Activated T-cell treated with anti-CD3 and anti-CD28 coated beads, Interleukin-2, amount 50 U/mL, for 72 hours (primary cell): Measurements from ENCODE around the gene PTPN12. TPM values are rescaled to one million over a fixed set of nuclear protein-coding genes. Genes with fewer than 3 reads are reported as not detected.

Experiments used
- ATAC-seq, 2 donors: fragments of 150-1000 bp; cut with Tn5 transposase; replicated peaks in 1 of 2; 2 replicates each; pipeline ENCODE4 v1.10.0; 2021; ENCODE audit warnings: moderate library complexity in 2 of 2, mild to moderate bottlenecking in 1 of 2
- DNase-seq, 2 donors: peaks; one replicate each; pipeline ENCODE4 v3.0.0; 2021 to 2022; ENCODE audit warnings: mixed read lengths in 1 of 2
- H3K27ac Mint-ChIP-seq: one replicate; pipeline ENCODE4 v1.8.0; 2022; ENCODE audit warnings: mild to moderate bottlenecking, moderate library complexity, mixed read lengths
- H3K27me3 Mint-ChIP-seq: one replicate; pipeline ENCODE4 v1.8.0; 2022; ENCODE audit warnings: low read depth, mixed read lengths
- H3K36me3 Mint-ChIP-seq, 2 donors: one replicate each; pipeline ENCODE4 v1.8.0; 2022; ENCODE audit warnings: mixed read lengths in 2 of 2, mild to moderate bottlenecking in 1 of 2; ENCODE audit not compliant: insufficient read depth in 2 of 2
- H3K4me1 Mint-ChIP-seq: one replicate; pipeline ENCODE4 v1.8.0; 2022; ENCODE audit warnings: low read depth, mixed read lengths
- H3K4me3 Mint-ChIP-seq, 2 donors: one replicate each; pipeline ENCODE4 v1.8.0; 2022; ENCODE audit warnings: mild to moderate bottlenecking in 2 of 2, mixed read lengths in 2 of 2, moderate library complexity in 2 of 2
- H3K9me3 Mint-ChIP-seq, 2 donors: one replicate each; pipeline ENCODE4 v1.8.0; 2022; ENCODE audit warnings: mixed read lengths in 2 of 2
- total RNA-seq, 2 donors: library from RNA; stranded (reverse); gene quantifications; one replicate each; pipeline ENCODE4 v1.2.3, GENCODE V29; 2022

Gene PTPN12
- total RNA-seq, 2 donors from 2014 or later: 10.5 to 11.1 TPM

DNA sequence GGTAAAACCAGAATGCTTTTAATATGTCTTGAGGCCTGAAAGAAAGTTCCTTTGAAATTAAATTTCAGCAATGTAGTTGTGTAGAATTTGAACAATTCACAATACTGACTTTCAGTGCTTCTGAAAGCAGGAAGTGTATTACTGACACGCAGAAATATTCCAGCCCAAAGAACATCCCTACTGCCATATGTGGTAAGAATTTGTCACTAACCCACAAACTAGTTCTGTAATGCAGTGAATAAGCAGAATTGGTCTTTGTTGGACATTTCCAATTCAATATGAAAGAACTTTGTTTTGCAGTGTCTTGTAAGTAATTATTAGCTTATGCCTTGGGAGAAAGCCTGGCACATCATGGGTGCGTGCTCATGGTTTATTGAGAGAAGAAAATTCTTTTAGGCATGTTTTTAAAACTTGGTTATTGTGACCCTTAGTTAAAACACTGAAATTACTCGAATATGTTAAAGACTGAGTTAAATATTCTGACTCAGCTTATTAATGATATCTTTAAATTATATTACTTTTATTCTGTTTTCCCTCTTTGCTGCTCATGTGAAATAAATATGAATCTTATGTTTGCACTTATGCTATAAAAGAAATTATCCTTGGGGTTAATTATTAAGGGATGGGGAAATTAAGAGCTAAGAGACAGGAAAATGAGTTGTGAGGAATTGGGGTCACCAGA, 33.4 kb downstream of the PTPN12 start:
- no peaks in the 10 kb centered on the region for H3K9me3 Mint-ChIP-seq
- no peaks in the 10 kb centered on the region for H3K4me1 Mint-ChIP-seq
- no peak overlapping the region for H3K27ac Mint-ChIP-seq
- H3K36me3 Mint-ChIP-seq: no peaks in the 10 kb centered on the region
- no peaks in the 10 kb centered on the region for H3K27me3 Mint-ChIP-seq
- DNase-seq (no peak), ATAC-seq (no peak)
- no peak overlapping the region for H3K4me3 Mint-ChIP-seq

DNA sequence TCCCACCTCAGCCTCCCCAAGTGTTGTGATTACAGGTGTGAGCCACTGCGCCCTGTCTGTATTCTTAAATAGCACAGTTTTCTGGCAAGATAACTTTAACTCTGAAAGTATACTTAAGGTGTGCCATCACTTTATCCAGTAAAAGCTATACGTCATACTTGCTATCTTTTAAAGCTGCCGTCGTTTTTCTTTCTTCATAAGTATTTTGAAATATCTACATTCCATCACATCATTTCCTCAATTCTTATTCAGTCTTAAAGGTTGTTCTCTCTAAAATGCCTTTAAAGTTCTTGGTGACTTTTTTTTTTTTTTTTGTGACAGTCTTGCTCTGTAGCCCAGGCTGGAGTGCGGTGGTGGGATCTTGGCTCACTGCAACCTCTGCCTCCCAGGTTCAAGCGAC, 34.7 kb downstream of the PTPN12 start:
- Mint-ChIP-seq H3K27ac (no peak overlapping the region), H3K4me1 (no peaks in the 10 kb centered on the region), H3K4me3 (no peak overlapping the region), H3K27me3 (no peaks in the 10 kb centered on the region), H3K36me3 (no peaks in the 10 kb centered on the region), H3K9me3 (no peaks in the 10 kb centered on the region)
- no peak for ATAC-seq
- no peak for DNase-seq

DNA sequence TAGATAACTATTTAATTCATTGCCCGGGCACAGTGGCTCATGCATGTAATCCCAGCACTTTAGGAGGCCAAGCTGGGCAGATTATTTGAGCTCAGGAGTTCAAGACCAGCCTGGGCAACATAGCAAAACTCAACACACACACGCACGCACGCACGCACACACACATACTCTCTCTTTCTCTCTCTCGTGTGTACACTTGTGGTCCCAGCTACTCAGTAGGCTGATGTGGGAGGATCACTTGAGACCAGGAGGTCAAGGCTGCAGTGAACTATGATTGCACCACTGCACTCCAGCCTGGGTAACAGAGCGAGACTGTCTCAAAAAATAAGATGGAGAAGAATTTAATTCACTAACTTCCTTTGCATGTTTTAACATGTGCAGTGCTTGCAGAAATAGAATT, 38.1 kb downstream of the PTPN12 start:
- Mint-ChIP-seq H3K27me3 (no peaks in the 10 kb centered on the region), H3K9me3 (no peaks in the 10 kb centered on the region), H3K4me1 (no peaks in the 10 kb centered on the region), H3K27ac (no peak overlapping the region), H3K36me3 (no peaks in the 10 kb centered on the region), H3K4me3 (no peak overlapping the region)
- ATAC-seq (no peak), DNase-seq (no peak)

DNA sequence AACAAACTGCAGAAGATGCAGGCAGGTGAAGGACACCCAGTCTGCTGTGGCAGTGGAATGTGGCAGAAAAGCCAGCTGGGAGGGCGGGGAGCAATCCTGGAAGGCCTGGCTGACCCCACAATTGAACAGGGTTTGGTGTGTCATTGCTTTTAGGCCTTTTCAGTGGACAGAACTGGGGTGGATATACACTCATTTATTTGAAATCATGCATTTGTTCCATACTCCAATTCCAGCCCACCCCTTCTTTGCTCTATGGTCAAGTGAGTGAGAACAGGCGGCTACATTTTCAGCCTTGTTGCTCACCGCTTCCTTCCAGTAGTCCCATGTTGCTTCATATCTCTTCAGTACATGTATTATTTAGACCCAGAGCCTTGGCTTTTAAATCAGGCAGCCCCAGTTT, 39.8 kb downstream of the PTPN12 start:
- no peak for DNase-seq
- Mint-ChIP-seq H3K9me3 (no peaks in the 10 kb centered on the region), H3K4me1 (no peaks in the 10 kb centered on the region), H3K27me3 (no peaks in the 10 kb centered on the region), H3K4me3 (no peak overlapping the region), H3K36me3 (no peaks in the 10 kb centered on the region), H3K27ac (no peak overlapping the region)
- ATAC-seq: no peak

DNA sequence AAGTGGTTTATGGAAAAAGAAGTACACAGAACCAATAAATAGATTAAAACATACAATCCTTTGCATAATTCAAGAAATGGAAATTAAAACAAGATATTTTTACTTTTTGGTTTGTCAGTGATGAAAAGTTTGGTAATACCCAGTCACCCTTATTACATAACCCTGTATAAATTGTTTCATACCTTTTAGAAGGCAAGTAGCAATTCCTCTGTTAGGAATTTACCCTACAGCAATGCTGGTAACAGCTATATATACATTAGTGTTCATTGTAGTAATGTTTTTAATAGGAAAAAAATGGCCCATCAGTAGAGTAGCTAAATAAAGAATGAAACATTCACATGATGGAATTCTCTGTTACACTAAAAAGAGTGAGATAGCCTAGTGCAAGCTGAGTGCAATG, 42.7 kb downstream of the PTPN12 start:
- H3K4me3 Mint-ChIP-seq: no peak overlapping the region
- DNase-seq (no peak), ATAC-seq (no peak)
- H3K27me3 Mint-ChIP-seq: no peaks in the 10 kb centered on the region
- no peaks in the 10 kb centered on the region for H3K9me3 Mint-ChIP-seq
- H3K4me1 Mint-ChIP-seq: no peaks in the 10 kb centered on the region
- no peak overlapping the region for H3K27ac Mint-ChIP-seq
- no peaks in the 10 kb centered on the region for H3K36me3 Mint-ChIP-seq

DNA sequence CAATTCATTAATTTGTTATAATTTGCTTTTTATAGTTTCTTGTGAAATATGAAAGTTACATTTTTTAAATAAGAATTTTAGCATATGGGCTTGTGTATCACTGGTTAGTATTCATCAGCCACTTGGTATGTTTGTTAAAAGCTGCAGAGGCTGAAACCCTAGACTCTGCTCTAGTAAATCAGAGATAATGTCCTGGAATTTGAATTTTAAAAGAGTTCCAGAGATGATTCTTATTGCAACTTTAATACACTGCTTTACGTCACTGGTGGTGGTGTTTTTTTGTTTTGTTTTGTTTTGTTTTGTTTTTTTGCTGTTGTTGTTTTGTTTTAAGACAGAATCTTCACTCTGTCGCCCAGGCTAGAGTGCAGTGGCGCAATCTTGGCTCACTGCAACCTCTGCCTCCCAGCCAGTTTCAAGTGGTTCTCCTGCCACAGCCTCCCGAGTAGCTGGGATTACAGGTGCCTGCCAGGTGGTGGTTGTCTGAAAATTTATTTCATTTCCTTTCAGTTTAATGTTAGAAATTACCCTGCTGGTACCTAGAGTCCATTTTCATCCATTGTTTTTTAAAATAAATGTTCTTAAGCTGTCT, 43.8 kb downstream of the PTPN12 start:
- Mint-ChIP-seq H3K36me3 (no peaks in the 10 kb centered on the region), H3K4me3 (no peak overlapping the region), H3K27me3 (no peaks in the 10 kb centered on the region), H3K9me3 (no peaks in the 10 kb centered on the region), H3K4me1 (no peaks in the 10 kb centered on the region), H3K27ac (no peak overlapping the region)
- DNase-seq (no peak), ATAC-seq (no peak)

DNA sequence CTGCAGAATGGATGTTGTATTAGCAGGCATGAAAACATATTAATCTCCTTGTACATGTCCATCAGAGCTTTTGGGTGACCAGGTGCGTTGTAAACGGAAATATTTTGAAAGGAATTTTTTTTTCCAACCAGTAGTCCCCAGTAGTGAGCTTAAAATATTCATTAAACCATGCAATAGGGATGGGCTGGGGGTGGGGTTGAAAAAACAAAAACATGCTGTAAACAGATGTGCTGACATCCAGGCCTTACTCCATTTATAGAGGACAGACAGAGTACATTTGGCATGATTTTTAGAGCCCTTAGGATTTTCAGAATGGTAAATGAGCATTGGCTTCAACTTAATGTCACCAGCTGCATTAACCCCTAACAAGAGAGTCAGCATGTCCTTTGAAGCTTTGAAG, 50.2 kb downstream of the PTPN12 start:
- Mint-ChIP-seq H3K4me1 (no peaks in the 10 kb centered on the region), H3K36me3 (no peaks in the 10 kb centered on the region)

DNA sequence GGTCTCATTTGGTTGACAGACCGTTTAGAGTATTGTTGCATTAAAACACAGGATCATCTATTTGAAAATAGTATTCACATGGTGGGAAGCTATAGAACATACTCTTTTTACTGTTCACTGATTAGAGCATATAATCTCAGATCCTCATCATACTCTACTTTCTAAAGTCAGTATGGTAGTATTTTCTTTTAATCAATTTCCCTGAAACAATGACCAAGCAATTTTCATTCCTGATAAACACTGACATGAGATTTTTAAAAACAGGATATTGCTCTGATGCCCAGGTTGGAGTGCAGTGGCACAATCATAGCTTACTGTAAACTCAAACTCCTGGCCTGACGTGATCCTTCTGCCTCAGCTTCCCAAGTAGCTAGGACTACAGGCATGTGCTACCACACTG, 63.9 kb downstream of the PTPN12 start:
- no peaks in the 10 kb centered on the region for H3K4me1 Mint-ChIP-seq
- H3K4me3 Mint-ChIP-seq: no peak overlapping the region
- DNase-seq (no peak), ATAC-seq (no peak)
- no peaks in the 10 kb centered on the region for H3K27me3 Mint-ChIP-seq
- H3K9me3 Mint-ChIP-seq: no peaks in the 10 kb centered on the region
- no peaks in the 10 kb centered on the region for H3K36me3 Mint-ChIP-seq
- H3K27ac Mint-ChIP-seq: no peak overlapping the region

More for the DNA sequence above, 50.2 kb downstream of the PTPN12 start:
- Mint-ChIP-seq H3K9me3 (no peaks in the 10 kb centered on the region), H3K4me3 (no peak overlapping the region), H3K27me3 (no peaks in the 10 kb centered on the region), H3K27ac (no peak overlapping the region)
- DNase-seq (no peak), ATAC-seq (no peak)

DNA sequence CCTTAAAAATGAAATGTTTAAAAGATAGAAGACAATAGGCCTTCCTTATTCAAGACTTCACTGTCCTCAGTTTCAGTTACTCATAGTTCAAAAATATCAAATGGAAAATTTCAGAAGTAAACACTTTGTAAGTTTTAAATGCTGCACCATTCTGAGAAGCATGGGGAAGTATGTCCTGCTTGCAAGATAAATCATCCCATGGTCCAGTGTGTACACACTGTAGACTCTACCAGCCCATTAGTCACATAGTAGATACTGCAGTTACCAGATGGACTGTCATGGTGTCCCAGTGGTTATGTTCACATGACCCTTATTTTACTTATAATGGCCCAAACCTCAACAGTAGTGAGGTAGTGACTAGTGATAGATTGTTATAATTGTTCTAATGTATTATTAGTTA, 69.5 kb downstream of the PTPN12 start:
- DNase-seq (no peak), ATAC-seq (no peak)
- Mint-ChIP-seq H3K27ac (no peak overlapping the region), H3K9me3 (no peaks in the 10 kb centered on the region), H3K36me3 (no peaks in the 10 kb centered on the region), H3K4me3 (no peak overlapping the region), H3K4me1 (no peaks in the 10 kb centered on the region), H3K27me3 (no peaks in the 10 kb centered on the region)

DNA sequence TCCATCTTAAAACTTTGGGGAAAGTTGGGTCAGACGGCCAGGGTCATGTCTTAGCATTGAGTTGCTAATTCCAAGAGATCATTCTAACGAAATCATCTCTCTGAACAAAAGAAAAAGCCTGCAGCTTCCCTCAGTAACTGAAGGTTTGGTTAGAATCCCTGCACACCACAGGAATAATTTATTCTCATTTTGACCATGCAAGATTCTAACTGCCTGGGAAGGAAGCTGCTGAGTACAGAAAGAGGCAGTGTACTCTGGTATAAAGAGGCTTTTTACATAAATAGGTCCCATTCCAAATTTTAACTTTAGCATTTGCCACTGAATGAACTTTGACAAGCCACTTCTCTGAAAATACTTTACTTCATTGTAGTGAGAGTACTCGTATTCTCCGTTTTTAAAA, 82.2 kb downstream of the PTPN12 start:
- Mint-ChIP-seq H3K4me1 (peaks cover 6% of the 10 kb centered on the region), H3K9me3 (no peaks in the 10 kb centered on the region), H3K27ac (no peak overlapping the region), H3K4me3 (no peak overlapping the region), H3K27me3 (no peaks in the 10 kb centered on the region), H3K36me3 (no peaks in the 10 kb centered on the region)
- DNase-seq (no peak), ATAC-seq (no peak)

DNA sequence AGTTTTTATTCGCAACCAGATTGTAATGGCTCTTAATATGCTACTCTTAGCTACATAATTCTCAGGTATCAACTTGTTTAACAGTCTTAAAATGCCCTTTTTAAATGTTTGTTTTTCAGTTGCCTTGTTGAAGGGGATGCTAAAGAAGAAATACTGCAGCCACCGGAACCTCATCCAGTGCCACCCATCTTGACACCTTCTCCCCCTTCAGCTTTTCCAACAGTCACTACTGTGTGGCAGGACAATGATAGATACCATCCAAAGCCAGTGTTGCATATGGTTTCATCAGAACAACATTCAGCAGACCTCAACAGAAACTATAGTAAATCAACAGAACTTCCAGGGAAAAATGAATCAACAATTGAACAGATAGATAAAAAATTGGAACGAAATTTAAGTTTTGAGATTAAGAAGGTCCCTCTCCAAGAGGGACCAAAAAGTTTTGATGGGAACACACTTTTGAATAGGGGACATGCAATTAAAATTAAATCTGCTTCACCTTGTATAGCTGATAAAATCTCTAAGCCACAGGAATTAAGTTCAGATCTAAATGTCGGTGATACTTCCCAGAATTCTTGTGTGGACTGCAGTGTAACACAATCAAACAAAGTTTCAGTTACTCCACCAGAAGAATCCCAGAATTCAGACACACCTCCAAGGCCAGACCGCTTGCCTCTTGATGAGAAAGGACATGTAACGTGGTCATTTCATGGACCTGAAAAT, 89.7 kb downstream of the PTPN12 start:
- Mint-ChIP-seq H3K4me3 (no peak overlapping the region), H3K27ac (no peak overlapping the region), H3K9me3 (no peaks in the 10 kb centered on the region), H3K27me3 (no peaks in the 10 kb centered on the region), H3K4me1 (no peaks in the 10 kb centered on the region), H3K36me3 (no peaks in the 10 kb centered on the region)
- ATAC-seq: no peak
- no peak for DNase-seq

DNA sequence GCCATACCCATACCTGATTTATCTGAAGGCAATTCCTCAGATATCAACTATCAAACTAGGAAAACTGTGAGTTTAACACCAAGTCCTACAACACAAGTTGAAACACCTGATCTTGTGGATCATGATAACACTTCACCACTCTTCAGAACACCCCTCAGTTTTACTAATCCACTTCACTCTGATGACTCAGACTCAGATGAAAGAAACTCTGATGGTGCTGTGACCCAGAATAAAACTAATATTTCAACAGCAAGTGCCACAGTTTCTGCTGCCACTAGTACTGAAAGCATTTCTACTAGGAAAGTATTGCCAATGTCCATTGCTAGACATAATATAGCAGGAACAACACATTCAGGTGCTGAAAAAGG, 90.2 kb downstream of the PTPN12 start:
- H3K27me3 Mint-ChIP-seq: no peaks in the 10 kb centered on the region
- no peaks in the 10 kb centered on the region for H3K9me3 Mint-ChIP-seq
- H3K4me1 Mint-ChIP-seq: no peaks in the 10 kb centered on the region
- no peak overlapping the region for H3K4me3 Mint-ChIP-seq
- DNase-seq (no peak), ATAC-seq (peak; percentile 58 to 60)
- H3K27ac Mint-ChIP-seq: no peak overlapping the region
- no peaks in the 10 kb centered on the region for H3K36me3 Mint-ChIP-seq

DNA sequence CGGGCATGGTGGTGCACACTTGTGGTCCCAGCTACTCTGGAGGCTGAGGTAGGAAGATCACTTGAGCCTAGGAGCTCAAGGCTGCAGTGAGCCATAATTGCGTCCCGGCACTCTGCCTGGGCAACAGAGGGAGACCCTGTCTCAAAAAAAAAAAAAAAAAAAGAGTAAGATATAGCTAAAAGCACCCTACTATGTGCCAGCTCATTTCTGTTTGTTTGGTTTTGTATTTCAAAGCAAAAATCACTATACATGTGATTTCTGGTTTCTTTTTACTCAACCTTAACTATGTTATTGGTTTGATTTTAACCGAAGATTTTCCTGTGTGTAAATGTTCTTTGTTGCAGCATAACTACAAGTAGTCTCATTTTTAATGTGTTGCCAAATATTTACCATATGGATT, 92.7 kb downstream of the PTPN12 start:
- Mint-ChIP-seq H3K36me3 (no peaks in the 10 kb centered on the region), H3K4me3 (no peak overlapping the region), H3K27ac (no peak overlapping the region), H3K27me3 (no peaks in the 10 kb centered on the region), H3K9me3 (no peaks in the 10 kb centered on the region), H3K4me1 (no peaks in the 10 kb centered on the region)
- DNase-seq (no peak), ATAC-seq (no peak)

DNA sequence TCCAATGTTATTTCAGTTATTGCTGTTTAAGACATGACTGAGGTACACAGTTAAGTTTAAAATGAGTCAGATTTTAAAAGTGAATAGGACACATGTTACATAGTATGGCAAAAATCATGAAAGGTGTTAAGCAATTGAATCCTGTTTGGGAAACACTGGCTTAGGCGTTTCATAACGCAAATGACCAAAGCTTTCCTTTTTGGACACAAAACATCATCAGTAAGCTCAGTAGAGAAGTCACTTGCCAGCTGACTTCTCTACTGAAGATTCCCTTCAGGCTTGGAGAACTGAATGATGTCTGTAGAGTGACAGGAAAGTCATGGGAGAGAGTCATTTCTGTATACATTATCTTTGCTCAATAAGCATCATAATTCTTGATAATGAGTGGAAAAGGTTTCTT, 94.7 kb downstream of the PTPN12 start:
- Mint-ChIP-seq H3K27ac (no peak overlapping the region), H3K4me3 (no peak overlapping the region), H3K27me3 (no peaks in the 10 kb centered on the region), H3K9me3 (no peaks in the 10 kb centered on the region), H3K36me3 (no peaks in the 10 kb centered on the region), H3K4me1 (no peaks in the 10 kb centered on the region)
- ATAC-seq: no peak
- no peak for DNase-seq
